GM18526 (cell line): ENCODE results near the gene PEX5L.

Source experiments
- POLR2A ChIP-seq: IDR thresholded peaks from 3 replicates; pipeline ENCODE4 v1.6.1; 2011; ENCODE audit not compliant: insufficient read length; ENCODE audit errors: extremely low read depth

Gene PEX5L

DNA sequence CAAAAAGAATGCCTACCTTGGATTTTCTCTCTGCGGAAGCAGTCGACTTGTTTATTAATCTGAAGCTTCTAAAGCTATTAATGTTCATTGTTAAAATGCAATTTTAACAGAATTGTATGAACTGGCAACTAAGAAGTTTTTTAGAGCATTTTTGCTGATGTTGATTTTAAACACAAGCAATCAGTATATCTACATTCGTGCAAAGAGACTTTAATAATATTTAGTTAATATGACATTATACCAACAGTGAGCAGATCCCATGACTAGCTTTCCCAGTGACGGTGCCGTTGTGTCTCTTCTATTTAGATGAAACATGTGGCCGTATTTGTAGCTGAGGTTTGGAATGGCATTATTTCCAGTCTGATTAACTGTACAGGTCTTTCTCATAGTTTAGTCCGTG is 88.0 kb downstream of the PEX5L start:
- TF ChIP-seq POLR2A: no peak

DNA sequence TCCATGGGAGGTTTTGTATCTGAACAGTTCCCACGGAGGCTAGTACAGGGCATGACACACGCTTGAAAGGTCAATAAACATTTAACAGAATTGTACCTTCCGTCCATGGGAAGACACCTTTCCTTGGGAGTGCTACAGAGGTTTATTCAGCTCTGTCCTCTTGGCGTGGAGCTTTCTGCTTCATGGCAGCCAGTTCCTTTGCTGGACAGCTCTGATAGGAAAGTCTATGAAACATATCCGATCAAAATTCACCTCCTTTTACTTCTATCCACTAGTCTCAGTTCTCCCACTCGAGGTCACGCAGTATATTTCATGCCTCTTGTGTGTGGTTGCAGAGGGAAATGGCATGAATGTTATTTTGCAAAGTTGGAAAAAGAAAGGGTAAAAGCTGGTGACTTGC is 91.2 kb downstream of the PEX5L start:
- no peak for TF ChIP-seq POLR2A

DNA sequence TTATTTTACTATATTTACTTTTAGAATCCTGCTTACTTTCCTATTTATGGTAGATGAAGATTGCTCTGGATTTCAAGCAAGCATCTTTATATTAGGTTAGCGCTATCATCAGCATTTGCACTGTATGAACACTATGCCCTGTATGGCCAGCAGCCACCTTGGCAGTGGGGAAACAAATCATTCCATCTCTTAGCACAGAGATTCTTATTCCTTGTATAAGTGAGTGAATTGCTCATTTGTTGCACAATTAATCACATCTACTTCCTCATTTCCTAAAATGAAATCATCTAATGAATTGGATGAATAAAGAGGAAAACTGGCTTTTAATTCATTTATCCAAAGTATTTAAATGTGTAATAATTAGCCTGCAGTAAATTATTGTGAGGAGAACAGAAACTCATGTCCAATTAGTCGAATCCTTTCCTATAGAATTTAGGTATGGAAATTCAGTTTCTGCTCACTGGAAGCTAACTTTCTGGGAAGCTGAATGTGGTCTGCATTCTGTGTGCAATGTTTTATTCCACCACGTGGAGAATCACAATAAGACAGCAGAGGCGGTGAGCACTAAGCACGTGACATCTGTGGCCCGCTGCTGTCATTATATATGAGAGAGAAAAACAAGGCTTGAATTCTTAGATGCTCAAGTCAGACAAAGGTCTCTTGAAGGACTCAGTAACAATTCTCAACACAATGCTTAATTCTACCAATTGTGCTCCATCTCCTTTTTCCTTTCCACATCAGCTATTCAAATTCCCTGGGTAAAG is 93.4 kb downstream of the PEX5L start:
- TF ChIP-seq POLR2A: no peak

DNA sequence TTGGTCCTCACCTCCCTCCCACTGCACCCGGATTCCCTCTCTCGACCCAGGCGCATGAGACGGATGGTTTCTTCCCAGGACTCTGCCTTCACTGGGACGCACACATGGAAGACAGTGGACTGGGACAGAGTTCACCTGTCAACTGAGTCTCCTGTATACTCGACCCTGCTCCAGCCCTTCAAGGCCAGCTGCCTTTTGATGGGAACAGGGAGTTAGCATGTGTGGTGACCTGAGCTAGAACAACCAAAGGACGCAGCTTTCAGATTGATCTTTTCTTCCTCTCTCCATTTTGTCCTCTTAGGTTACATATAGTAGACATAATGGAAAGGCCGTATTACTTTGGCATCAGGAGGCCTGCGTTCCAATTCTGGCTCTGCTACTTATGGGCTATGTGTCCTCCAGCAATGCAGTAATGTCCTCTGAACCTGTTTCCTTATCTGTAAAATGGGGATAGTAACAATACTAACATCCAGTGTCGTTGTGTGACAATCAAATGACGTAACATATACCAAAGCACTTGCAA is 94.1 kb downstream of the PEX5L start:
- TF ChIP-seq POLR2A: no peak

DNA sequence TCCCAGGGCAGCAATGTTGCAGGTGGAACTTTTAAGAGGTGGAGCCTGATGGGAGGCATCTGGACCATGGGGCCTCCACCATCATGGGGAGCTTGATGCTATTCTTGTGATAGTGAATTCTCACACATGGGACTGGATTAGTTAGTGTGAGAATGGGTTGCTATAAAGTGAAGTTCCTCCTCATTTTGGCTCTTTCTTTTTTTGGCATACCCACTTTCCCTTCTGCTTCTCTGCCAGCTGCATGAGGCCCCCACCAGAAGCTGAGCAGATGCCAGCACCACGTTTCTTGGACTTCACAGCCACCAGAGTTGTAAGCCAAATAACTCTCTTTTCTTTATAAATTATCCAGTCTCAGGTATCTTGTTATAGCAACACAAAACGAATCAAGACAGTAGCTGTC is 101.0 kb downstream of the PEX5L start:
- TF ChIP-seq POLR2A: no peak

DNA sequence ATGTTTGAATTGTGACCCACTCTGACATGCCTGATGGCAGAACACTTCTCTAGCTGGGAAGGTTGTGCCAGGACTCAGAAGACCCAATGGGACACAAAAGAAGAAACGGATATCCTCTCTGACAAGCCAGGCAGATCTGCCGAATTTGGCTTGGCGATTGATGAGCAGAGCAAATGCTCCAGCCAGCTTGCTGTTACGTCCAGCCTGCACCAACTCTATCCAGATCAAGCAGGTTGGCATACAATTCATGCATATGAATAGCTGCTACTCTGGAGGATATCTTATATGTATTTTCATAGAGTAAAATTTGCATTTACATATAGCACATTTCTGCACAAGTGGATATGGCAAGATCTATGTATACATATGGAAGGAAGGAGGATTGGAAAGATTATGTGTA is 102.8 kb downstream of the PEX5L start:
- no peak for TF ChIP-seq POLR2A

DNA sequence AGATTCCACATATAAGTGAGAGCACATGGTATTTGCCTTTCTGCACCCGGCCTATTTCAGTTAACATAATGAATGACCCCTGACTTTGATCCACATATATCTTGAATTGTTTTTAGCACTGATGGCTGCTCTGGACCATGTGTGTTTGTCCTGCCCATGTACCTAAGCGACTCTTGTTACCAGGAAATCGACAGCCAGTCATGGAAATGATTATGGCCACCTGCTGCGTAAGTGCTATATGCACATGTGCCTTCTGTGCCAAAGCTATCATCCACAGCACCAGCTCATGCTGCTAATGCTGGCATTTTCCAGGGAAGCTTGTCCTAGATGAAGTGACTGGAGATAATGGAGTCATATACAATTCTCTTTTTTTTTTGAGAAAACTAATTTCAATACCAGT is 103.7 kb downstream of the PEX5L start:
- TF ChIP-seq POLR2A: no peak

DNA sequence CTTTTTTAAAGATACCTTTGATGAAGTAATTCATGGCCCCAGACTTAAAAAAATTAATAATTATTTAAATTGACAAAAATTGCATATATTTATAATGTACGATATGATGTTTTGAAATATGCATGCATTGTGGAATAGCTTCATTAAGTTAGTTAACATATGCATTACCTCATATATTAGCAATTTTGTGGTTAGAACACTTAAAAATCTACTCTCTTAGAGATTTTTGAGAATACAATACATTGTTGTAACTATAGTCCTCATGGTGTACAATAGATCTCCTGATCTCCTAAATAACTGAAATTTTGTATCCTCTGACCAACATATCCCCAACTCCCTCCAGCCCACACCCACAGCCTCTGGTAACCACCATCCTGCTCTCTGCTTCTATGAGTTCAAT is 104.1 kb downstream of the PEX5L start:
- no peak for TF ChIP-seq POLR2A

DNA sequence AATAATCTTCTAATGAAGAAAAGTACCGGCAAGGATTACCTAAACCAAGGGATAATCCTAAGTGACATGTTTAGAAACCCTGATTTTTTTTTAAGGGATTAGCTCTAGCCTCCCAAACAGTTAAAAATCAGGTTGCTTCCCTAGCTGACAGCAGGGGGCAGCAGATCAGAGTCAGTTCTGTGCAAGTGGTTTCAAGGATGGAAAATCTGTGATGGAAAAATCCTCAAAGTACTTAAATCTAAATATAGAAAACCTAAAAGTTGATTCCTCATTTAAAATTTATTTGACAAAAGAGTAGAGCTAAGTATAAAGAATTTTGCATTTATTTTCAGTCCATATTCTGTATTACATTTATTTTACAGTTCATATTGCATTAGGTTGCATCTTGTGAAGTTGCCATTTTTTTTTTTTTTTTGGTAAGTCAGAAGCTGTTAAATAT is 107.6 kb downstream of the PEX5L start:
- TF ChIP-seq POLR2A: no peak

DNA sequence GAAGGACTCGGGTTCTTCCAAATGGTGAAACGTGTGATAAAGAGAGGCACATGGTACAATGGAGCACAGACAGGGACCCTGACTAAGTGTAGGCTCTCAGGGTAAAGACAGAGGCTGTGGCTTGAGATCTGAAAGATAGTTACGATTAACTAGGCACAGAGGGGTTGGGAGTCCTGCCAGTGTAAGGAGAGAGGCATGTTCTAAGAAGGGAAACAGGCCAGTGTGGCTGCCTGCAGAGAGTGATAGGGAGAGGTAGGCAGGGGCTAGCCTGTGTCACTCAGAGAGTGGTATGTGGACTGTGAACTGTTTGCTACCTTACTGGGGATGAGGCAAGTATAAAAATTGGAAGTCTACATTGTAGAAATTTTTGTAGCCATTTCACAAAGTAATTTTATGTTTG is 109.5 kb downstream of the PEX5L start:
- TF ChIP-seq POLR2A: no peak

DNA sequence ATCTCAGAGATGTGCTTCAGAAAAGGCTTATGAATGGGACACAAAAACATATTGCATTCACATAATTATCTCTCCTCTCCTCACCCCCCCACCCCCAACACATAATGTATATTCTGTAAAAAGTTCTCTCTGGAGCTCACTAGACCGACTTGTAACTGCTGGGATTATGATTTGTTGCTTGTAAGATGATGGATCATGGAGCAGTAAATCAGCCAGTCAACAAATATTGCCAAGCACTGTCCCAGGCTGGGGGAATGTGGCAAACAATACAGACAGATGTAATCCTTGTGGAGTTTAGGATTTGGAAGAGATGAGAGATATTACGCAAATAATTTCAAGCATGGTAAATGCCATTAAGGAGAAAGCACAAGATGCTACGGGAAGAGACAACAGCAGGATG is 114.8 kb downstream of the PEX5L start:
- TF ChIP-seq POLR2A: no peak

DNA sequence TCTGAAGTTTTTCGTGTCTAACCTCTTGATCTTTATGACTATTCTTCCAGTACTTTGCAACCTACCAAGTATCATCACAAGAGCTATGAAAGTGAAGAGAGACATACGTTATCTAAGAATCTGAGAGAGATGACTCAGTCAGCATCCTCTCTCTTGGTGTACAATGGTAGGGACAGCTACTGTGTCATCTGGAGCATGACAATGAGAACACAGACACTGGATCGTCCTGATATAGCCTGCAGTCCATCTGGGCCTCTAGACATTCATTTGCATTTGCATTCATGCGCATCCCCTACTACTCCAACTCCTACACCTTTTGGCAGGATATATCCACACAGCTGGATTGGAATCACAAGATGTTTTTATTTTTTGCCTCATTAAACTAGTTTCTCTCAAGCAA is 115.2 kb downstream of the PEX5L start:
- TF ChIP-seq POLR2A: no peak

DNA sequence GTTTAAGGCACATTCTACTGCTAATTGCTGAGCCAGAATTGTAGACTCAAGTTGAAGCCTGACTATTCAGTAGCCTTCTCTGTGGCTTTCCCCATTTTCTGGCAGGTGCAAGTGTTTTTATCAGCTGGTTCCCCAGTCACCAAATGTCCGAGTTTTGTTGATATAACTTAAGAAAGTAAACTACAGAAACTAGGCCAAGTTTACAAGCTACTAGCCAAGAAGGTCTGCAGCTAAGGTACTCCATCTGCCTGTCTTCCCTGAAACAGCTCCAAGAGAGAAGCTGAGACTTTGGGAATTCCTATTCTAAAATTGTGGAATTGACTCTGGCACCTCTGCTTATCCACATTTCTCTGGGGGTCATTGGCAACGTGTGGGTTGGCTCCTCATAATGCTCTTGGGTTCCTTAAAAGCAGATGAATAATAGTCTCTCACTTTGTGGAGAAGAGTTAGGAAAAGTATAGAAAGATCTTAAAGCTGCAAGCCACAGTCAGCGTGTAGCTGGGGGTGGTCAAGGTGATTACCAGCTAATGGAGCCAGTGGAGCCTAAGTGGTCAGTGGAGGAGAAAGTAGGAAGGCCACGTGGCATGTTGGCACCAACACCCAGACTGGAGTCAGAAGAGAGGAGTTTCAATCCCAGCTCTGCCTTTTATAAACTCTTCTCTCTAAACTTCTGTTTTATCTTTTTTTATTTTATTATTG is 128.8 kb downstream of the PEX5L start:
- no peak for TF ChIP-seq POLR2A

DNA sequence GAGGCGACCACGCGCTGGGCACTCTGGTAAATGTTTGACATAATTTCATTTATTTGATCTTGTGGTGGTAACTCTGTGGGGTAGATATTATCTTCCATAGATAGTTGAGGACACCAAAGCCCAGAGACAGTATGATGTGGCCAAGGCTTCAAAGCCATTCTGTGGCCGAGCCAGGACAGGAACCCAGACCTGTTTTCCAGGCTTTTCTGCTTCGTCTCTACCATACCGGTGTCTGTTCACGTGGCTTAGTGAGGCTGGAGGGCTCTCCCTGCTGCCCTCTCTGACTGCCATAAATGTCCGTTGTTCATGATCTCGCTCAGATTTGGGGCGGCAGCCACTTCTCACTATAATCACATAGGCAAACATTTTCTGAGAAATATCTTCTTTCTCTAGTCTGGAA is 134.7 kb downstream of the PEX5L start:
- TF ChIP-seq POLR2A: no peak

DNA sequence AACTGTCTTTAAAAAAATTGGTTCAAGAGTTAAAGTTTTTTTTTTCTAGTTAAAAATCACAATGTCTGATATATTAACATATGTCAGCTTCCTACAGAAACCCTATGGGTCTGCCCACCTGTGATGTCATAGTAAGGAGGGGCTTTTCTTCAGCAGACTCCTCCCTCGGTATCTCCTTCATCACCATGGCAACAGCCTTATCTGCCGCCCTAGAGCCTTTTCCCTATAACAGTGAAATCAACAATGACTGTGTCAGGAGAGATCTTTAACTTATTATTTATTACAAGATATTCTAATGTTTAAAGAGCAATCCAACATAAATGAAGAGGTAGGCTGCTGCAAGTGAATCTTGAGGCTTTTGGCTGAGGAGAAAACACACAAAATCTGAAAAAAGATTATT is 138.7 kb downstream of the PEX5L start:
- no peak for TF ChIP-seq POLR2A

DNA sequence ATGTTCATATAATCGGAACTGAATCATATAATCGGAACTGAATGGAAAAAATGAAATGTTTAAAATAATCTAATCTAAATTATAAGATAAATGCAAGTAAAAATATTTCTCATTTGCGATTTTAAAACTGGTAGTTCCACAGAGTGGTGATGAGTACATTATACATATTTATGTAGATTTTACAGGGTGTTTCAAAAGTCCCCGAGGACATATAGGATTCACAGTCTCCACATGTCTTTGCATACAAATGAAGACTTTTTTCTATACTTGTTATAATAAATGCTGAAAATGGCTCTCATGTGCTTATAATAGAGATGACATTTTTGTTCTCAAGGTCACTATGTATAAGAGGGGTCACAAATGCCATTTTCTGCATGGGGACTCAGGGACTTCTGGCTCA is 139.5 kb downstream of the PEX5L start:
- no peak for TF ChIP-seq POLR2A
